Motor neuron (in vitro differentiated cells): Measurements from ENCODE around the gene MED27. TPM values are rescaled to one million over a fixed set of nuclear protein-coding genes. Genes with fewer than 3 reads are reported as not detected.

ENCODE experiments used
- ATAC-seq, 8 experiments: fragments of 200-7000 bp; cut with Tn5 transposase; replicated peaks in 6 of 8; 2 replicates each; pipeline ENCODE4 v1.8.0; 2021; ENCODE audit warnings: mild to moderate bottlenecking in 8 of 8, moderate library complexity in 8 of 8
- H3K27ac ChIP-seq, 2 donors: fragments of 250-450 bp; sonication (Bioruptor Pico); 2 replicates each; pipeline ENCODE4 v1.9.0; 2021; ENCODE audit warnings: antibody characterized with exemption in 2 of 2, mild to moderate bottlenecking in 2 of 2, moderate library complexity in 1 of 2
- H3K4me1 ChIP-seq, 2 donors: fragments of 250-450 bp; sonication (Bioruptor Pico); replicated peaks in 1 of 2; 2 replicates each; pipeline ENCODE4 v1.6.1; 2021; ENCODE audit warnings: antibody characterized with exemption in 2 of 2, mild to moderate bottlenecking in 2 of 2, moderate library complexity in 1 of 2
- H3K4me3 ChIP-seq, 5 donors: fragments of 250-450 bp; sonication (Bioruptor Pico); 2 replicates each; pipeline ENCODE4 v1.9.0; 2021; ENCODE audit warnings: antibody characterized with exemption in 5 of 5, mild to moderate bottlenecking in 5 of 5, moderate library complexity in 4 of 5
- WGBS, 10 experiments: fragments of 450-650 bp; shearing (Covaris generic); methylation state at CpG; one replicate each; pipeline ENCODE4 v1.0.0; 2022; 5-methylcytosine and 5-hydroxymethylcytosine counted together
- in situ Hi-C, 9 experiments: fragments of 400-800 bp; cut with MboI; loops; one replicate each; pipeline ENCODE4 v1.15.0; 2021; ENCODE audit warnings: low sequenced_read_pairs in 9 of 9, low pct_unique_long_range_greater_than_20kb in 2 of 9; ENCODE audit not compliant: unreplicated experiment in 9 of 9
- total RNA-seq, 8 experiments: library from RNA; unstranded; fragments of 300-600 nt; gene quantifications; 2 replicates each; pipeline versions ENCODE4 v1.2.3 to v1.2.4, GENCODE V29; 2022

Gene MED27
- total RNA-seq, 8 experiments from 2014 or later: 22.0 to 45.2 (median 26.6) TPM

DNA sequence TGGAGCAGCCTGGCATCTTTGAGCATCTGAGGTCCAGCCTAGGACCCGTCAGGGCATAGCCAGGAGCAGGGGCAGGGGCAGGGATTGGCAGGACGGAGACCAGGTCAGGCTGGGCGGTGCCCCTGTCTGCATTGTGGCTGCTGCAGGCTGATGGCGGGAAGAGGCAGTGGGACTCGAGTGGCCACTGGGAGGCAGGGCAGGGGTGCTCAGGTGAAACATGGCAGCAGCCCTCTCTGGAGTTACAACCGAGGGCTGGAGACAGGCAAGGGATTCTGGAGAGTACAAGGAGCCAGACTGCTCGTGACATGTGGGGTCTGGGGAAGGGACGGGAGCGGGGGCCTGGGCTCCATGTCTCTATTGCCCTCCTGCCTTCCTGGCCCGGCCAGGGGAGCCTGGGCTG lies 242.4 kb downstream of the MED27 start:
- peak in 3 of 8 experiments; percentile 18 to 64 (median 45) for ATAC-seq
- no peak overlapping the region for H3K27ac ChIP-seq
- in situ Hi-C loops: no loop called here
- no peak overlapping the region for H3K4me3 ChIP-seq
- H3K4me1 ChIP-seq: peaks cover 13 to 20% of the 10 kb centered on the region in 2 donors
- 64 to 93% (median 90%) methylated on average over 2 to 3 of the region's 10 CpGs; no CpG with 5 or more reads in 7 of the 10 experiments for WGBS, 10 experiments

- in situ Hi-C loops: no loop called here
- WGBS, 10 experiments: 40 to 100% (median 98%) methylated on average over 1 to 7 of the region's 17 CpGs; no CpG with 5 or more reads in 5 of the 10 experiments
These were observed 242.9 kb downstream of the MED27 start for GRCh38 chr9:131836607-131837315.

GRCh38 chr9:131836021-131836420 lies 243.6 kb downstream of the MED27 start:
- WGBS, 10 experiments: 21 to 93% (median 89%) methylated on average over 2 to 8 of the region's 18 CpGs; no CpG with 5 or more reads in 4 of the 10 experiments
- in situ Hi-C loops: no loop called here
- no peak for ATAC-seq
- H3K27ac ChIP-seq: no peak overlapping the region
- H3K4me3 ChIP-seq: no peak overlapping the region
- peaks cover 13 to 20% of the 10 kb centered on the region in 2 donors for H3K4me1 ChIP-seq

More at GRCh38 chr9:131836607-131837315, 242.9 kb downstream of the MED27 start:
- H3K4me3 ChIP-seq: no peak overlapping the region
- ATAC-seq: no peak
- H3K27ac ChIP-seq: no peak overlapping the region
- peaks cover 13 to 20% of the 10 kb centered on the region in 2 donors for H3K4me1 ChIP-seq

DNA sequence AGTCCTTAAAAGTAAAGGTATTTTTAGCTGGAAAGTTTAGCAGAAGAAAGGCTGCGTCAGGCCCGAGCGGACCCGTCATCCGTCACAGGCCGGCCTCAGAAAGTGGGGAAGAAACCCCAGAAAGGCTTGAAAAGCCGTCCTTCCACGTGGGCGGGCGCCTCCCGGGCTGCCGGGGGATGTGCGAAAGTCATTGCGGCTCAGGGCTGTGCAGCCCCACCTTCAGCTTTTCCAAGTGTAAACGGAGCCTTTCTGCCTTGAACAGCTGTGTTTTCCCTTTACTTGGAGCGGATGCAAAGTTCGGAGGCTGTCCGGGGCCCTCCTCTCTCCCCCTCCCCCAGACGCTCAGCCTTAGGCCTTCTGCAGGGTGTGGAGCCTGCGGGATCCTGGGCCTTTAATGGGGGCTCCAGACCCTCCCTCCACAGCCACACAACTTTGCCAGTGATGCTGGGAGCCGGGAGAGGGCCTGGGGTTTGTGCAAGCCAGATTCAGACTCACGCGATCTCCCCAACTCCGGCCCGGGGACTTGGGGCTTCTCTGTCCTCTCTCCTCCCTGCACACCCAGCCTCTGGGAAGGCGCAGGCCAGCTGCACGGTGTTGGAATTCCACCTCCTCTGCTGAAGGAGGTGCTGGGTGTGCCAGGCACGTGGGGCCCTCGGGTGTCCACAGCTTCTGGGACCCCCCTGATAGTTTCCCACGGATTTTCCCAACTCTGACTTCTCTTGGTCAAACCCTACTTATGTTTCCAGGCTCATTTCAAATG lies 244.3 kb downstream of the MED27 start:
- Histone ChIP-seq H3K4me1 (peaks cover 13 to 20% of the 10 kb centered on the region in 2 donors), H3K4me3 (no peak overlapping the region), H3K27ac (no peak overlapping the region)
- 28 to 55% (median 43%) methylated on average over 2 to 12 of the region's 30 CpGs; no CpG with 5 or more reads in 5 of the 10 experiments for whole genome bisulfite sequencing, 10 experiments
- in situ Hi-C loops: no loop called here
- peak in 4 of 8 experiments; percentile 24 to 65 (median 32) for ATAC-seq

GRCh38 chr9:131834721-131835120 lies 244.9 kb downstream of the MED27 start:
- 33 to 83% (median 70%) methylated on average over 2 to 9 of the region's 15 CpGs; no CpG with 5 or more reads in 3 of the 10 experiments for WGBS, 10 experiments
- in situ Hi-C loops: no loop called here
- Histone ChIP-seq H3K27ac (no peak overlapping the region), H3K4me3 (no peak overlapping the region), H3K4me1 (peaks cover 13 to 20% of the 10 kb centered on the region in 2 donors)
- ATAC-seq: no peak

DNA sequence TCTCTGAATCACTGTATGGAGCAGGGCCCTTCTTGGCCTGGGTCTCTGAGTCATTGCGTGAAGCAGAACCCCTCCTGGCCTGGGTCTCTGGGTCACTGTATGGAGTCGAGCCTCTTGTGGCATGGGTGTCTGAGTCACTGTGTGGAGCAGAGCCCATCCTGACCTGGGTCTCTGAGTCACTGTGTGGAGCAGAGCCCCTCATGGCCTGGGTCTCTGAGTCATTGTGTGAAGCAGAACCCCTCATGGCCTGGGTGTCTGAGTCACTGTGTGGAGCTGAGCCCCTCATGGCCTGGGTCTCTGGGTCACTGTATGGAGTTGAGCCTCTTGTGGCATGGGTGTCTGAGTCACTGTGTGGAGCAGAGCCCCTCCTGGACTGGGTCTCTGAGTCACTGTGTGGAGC lies 245.8 kb downstream of the MED27 start:
- Histone ChIP-seq H3K4me1 (peaks cover 16 to 23% of the 10 kb centered on the region in 2 donors), H3K4me3 (no peak overlapping the region), H3K27ac (no peak overlapping the region)
- in situ Hi-C loops: no loop called here
- peak in 1 of 8 experiments; percentile 29 for ATAC-seq
- WGBS, 10 experiments: 80 to 100% methylated on average over 1 of the region's 2 CpGs; no CpG with 5 or more reads in 8 of the 10 experiments

- H3K4me1 ChIP-seq: peaks cover 13 to 18% of the 10 kb centered on the region in 2 donors
- WGBS, 10 experiments: 50 to 83% (median 80%) methylated on average over 1 to 3 of the region's 4 CpGs; no CpG with 5 or more reads in 5 of the 10 experiments
- H3K4me3 ChIP-seq: no peak overlapping the region
- no peak overlapping the region for H3K27ac ChIP-seq
- ATAC-seq: no peak
- in situ Hi-C loops: no loop called here
These were observed 246.6 kb downstream of the MED27 start for GRCh38 chr9:131833083-131833482.

DNA sequence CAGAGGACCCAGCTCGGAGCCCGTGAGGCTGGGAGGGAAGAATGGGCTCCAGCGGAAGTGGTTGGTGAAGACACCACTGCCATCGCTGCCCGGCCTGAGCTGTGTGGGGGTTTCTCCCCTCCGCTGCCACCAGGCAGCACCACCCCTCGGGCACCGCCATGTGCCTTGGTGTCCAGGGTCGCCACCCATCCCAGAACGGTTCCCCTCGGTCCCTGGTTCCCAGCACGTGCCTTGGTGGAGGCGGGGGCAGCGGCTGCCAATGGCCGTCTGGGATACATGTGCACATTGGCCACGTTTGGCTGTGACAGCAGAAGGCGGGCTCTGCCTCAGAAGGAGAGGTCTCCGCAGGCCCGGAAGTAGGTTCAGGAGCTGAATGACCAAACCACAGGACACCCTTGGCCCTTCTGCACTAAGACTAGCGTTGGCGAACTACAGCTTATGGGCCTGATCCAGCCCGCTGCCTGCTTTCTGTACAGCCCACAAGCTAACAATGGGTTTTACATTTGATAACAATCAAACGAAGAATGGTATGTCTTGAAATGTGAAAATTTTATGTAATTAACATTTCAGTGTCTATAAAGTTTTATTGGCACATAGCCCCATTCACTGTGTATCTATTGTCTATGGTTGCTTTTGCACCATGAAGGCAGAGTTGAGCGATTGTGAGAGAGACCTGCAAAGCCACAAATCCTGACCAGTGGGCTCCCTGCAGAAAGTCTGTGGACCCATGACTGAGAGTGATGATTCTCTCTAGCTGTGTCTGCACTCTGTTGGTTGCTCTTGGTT lies 248.1 kb downstream of the MED27 start:
- Histone ChIP-seq H3K4me1 (peaks cover 9 to 14% of the 10 kb centered on the region in 2 donors), H3K4me3 (no peak overlapping the region), H3K27ac (no peak overlapping the region)
- 0 to 100% (median 89%) methylated on average over 1 to 8 of the region's 24 CpGs; no CpG with 5 or more reads in 2 of the 10 experiments for WGBS, 10 experiments
- in situ Hi-C loops: no loop called here
- ATAC-seq: no peak

GRCh38 chr9:131827821-131828369 lies 251.8 kb downstream of the MED27 start:
- WGBS, 10 experiments: 20 to 85% (median 70%) methylated on average over 4 to 15 of the region's 21 CpGs; no CpG with 5 or more reads in 7 of the 10 experiments
- peaks cover 20 to 28% of the 10 kb centered on the region in 2 donors for H3K4me1 ChIP-seq
- no peak overlapping the region for H3K27ac ChIP-seq
- no peak for ATAC-seq
- in situ Hi-C loops: no loop called here
- H3K4me3 ChIP-seq: no peak overlapping the region

GRCh38 chr9:131826966-131827525 lies 252.6 kb downstream of the MED27 start:
- H3K27ac ChIP-seq: no peak overlapping the region
- H3K4me1 ChIP-seq: peaks cover 22 to 29% of the 10 kb centered on the region in 2 donors
- in situ Hi-C loops: no loop called here
- peak in 1 of 8 experiments; percentile 40 for ATAC-seq
- H3K4me3 ChIP-seq: no peak overlapping the region
- 21 to 100% (median 74%) methylated on average over 1 to 7 of the region's 9 CpGs for WGBS, 10 experiments

DNA sequence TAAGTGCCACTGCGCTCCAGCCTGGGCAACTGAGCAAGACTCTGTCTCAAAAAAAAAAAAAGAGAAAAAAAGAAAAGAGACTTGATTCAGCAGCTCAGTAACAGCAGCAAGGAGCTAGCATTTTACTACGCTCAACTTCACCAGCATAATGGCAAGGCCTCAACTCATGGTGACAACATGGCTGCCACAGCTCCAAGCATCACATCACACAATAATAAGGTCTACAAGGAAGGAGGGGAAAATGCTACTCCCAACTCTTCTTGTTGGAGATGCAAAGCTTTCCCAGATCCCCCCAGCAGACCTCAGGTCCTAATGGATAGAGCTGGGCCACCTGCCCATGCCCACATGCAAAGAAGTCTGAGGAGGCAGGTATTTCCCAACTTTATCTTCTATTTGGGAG lies 253.6 kb downstream of the MED27 start:
- in situ Hi-C loops: no loop called here

DNA sequence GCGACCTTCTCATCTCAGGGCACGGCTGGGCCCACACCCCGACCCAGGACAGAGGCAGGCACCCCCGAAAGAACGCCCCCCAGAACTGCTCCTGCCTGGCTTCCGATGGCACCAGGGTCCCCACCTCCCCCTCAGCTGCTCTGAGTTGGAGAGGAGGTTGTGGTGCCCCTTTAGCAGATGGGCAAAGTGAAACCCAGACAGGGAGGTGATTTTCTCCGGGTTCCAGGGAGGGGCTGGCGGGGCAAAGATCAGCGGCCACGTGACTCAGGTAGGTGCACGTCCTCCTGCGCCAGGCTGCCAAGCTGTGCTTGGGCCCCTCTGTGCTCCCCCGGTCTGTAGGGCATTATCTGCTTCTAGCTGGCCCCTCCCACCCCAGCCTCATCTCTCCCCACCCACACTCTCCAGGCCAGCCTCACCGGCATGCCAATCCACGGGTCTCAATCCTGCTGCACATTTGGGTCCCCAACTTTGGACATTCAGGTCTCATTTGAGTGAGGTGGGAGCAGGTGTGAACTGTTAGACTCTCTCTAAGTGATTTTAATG lies 254.6 kb downstream of the MED27 start:
- Histone ChIP-seq H3K4me3 (no peak overlapping the region), H3K4me1 (peaks cover 22 to 29% of the 10 kb centered on the region in 2 donors), H3K27ac (no peak overlapping the region)
- WGBS, 10 experiments: 76% methylated on average over 2 of the region's 15 CpGs; no CpG with 5 or more reads in 9 of the 10 experiments
- in situ Hi-C loops: no loop called here
- ATAC-seq: no peak

More for the DNA sequence above, 253.6 kb downstream of the MED27 start:
- H3K4me1 ChIP-seq: peaks cover 22 to 29% of the 10 kb centered on the region in 2 donors
- ATAC-seq: no peak
- no peak overlapping the region for H3K4me3 ChIP-seq
- WGBS, 10 experiments: 85 to 100% (median 93%) methylated on average over 1 to 2 of the region's 2 CpGs; no CpG with 5 or more reads in 5 of the 10 experiments
- no peak overlapping the region for H3K27ac ChIP-seq
